WTC11 (cell line): ENCODE measurements around the gene CACYBP.

Source experiments
- ARID4B ChIP-seq: sonication (generic); formaldehyde crosslinking; IDR thresholded peaks from 2 replicates; pipeline ENCODE4 v1.8.0; 2023; ENCODE audit warnings: missing genetic modification reagents, mild to moderate bottlenecking, borderline replicate concordance
- FOXP4 ChIP-seq: sonication (generic); formaldehyde crosslinking; IDR thresholded peaks from 2 replicates; pipeline ENCODE4 v1.8.0; 2022; ENCODE audit warnings: mild to moderate bottlenecking, missing genetic modification reagents

GRCh38 chr1:174988986-174989385 lies 10.8 kb upstream of the CACYBP start:
- TF ChIP-seq FOXP4 (CRISPR knock-in tag), result no peak
- TF ChIP-seq ARID4B, result no peak
